RWPE1 (cell line): ENCODE measurements around the gene OR52H1.

ENCODE experiments used
- CTCF ChIA-PET: fragments of 350-600 bp; sonication (Branson Sonifier 250); formaldehyde crosslinking; extraction: SDS; loops from one replicate; lab custom pipeline; 2021; lab: Yijun Ruan, JAX
- POLR2A ChIA-PET: fragments of 400-600 bp; formaldehyde crosslinking; extraction: SDS; loops from one replicate; lab custom pipeline; 2020; ENCODE audit warnings: antibody characterized with exemption; ENCODE audit not compliant: low non-redundant PET; lab: Yijun Ruan, JAX
- DNase-seq: peaks from one replicate; pipeline ENCODE4 v3.0.0; 2012; ENCODE audit warnings: low spot score
- H3K27ac ChIP-seq: fragments of 450-650 bp; 2 replicates; pipeline ENCODE4 v1.5.1; 2017
- TF ChIP-seq, protein P1 (sequence below): fragments of 450-650 bp; conservative IDR thresholded peaks from 2 replicates; pipeline ENCODE4 v1.5.1; 2017; ENCODE audit warnings: low read depth, mild to moderate bottlenecking

The OR52H1 gene

GRCh38 chr11:5508605-5509004 is 39.7 kb downstream of the OR52H1 start:
- no peak overlapping the region for H3K27ac ChIP-seq
- TF ChIP-seq, protein P1, sequence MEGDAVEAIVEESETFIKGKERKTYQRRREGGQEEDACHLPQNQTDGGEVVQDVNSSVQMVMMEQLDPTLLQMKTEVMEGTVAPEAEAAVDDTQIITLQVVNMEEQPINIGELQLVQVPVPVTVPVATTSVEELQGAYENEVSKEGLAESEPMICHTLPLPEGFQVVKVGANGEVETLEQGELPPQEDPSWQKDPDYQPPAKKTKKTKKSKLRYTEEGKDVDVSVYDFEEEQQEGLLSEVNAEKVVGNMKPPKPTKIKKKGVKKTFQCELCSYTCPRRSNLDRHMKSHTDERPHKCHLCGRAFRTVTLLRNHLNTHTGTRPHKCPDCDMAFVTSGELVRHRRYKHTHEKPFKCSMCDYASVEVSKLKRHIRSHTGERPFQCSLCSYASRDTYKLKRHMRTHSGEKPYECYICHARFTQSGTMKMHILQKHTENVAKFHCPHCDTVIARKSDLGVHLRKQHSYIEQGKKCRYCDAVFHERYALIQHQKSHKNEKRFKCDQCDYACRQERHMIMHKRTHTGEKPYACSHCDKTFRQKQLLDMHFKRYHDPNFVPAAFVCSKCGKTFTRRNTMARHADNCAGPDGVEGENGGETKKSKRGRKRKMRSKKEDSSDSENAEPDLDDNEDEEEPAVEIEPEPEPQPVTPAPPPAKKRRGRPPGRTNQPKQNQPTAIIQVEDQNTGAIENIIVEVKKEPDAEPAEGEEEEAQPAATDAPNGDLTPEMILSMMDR = no peak
- ChIA-PET CTCF (no interaction called here), POLR2A (no interaction called here)
- DNase-seq = no peak

DNA sequence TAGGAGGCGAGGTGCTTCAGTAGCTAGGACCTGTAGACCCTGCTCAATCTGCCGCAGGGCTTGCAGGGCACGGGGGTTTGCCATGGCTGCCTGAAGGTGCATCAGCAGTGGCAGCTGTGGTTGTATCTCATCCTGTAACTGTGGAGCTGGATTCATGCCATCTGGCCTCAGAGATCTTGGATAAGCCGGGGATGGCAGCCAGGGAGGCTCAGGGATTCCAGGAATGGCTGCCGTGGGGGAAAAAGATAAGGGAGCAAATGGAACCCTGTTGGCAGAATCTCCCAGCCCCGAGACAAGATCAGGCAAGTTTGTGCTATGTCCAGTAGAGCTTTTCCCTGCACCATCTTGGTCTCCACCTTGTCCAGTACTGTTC is 40.4 kb downstream of the OR52H1 start:
- DNase-seq = no peak
- TF ChIP-seq, protein P1 = no peak
- POLR2A ChIA-PET = no interaction called here
- H3K27ac ChIP-seq = no peak overlapping the region
- CTCF ChIA-PET = no interaction called here

- TF ChIP-seq, protein P1 = no peak
- DNase-seq = no peak
- no peak overlapping the region for H3K27ac ChIP-seq
- POLR2A ChIA-PET = no interaction called here
- CTCF ChIA-PET = no interaction called here
Measured at GRCh38 chr11:5507177-5507932, 41.0 kb downstream of the OR52H1 start.

DNA sequence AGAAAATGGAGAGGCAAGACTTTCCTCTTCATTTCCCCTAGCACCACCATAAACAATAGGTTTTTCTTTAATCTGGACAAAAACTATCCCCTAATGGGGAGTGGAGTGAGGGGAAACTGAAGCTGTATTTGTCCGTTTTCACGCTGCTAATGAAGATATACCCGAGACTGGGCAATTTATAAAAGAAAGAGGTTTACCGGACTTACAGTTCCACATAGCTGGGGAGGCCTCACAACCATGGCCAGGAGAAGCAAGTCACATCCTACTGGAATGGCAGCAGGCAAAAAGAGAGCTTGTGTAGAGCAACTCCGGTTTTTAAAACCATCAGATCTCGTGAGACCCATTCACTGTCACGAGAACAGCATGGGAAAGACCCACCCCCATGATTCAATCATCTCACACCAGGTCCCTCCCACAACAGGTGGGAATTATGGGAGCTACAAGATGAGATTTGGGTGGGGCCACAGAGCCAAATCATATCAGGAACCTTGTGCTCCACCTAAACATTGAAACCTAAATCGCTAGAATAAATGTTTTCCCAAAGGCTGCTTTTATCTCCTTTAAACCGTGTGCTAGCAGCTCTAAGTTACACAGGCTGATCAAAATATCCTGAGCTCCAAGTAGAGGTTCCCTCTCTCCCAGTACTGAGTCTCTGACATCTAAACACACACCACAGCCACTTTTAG is 42.8 kb downstream of the OR52H1 start:
- ChIA-PET CTCF (no interaction called here), POLR2A (no interaction called here)
- no peak overlapping the region for H3K27ac ChIP-seq
- DNase-seq = no peak
- TF ChIP-seq, protein P1 = no peak

DNA sequence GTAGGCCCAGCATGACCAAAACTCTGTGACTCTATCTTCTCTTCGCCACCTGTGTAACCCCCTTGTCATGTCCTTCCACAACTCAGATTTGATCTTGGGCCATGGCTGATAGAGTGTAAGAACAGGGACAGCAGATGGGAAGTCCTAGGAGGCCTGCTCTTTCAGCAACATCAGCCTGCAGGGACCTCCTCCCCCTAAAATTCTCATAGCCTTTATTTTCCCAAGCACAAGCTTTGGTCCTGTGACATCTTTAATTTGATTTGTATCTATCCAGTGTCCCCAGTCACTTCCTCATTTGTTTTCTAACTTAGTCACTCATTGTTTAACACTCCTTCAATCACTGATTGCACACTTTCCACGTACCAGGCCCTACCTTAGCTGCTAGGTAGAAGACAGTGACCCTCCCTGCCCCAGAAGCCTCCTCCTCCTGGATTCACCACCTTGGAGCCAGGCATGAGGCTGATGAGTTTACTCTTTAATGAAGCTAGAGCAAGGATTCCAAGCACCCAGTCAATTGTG is 43.9 kb downstream of the OR52H1 start:
- POLR2A ChIA-PET = no interaction called here
- CTCF ChIA-PET = no interaction called here
- no peak overlapping the region for H3K27ac ChIP-seq
- no peak for DNase-seq
- TF ChIP-seq, protein P1 = no peak

DNA sequence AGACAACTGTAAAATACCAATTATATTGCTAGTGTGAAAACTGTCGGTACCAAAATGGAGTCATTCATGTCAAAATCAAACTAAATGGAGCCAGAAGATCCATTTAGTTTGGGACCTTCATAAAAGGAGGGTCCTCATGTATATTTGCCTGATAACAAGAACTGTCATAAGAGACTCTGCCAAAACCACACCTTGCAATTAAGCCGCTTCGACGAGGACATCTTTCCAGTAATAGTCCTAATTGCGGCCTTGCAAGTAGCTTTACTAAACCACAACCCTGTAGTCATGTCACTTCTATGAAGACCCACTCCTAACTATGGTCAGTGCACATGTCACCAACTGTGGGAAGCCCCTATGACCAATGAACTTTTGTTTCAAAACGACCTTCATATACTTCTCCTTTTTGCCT is 47.9 kb downstream of the OR52H1 start:
- TF ChIP-seq, protein P1 = no peak
- CTCF ChIA-PET = no interaction called here
- POLR2A ChIA-PET = no interaction called here
- no peak for DNase-seq
- H3K27ac ChIP-seq = no peak overlapping the region
